Right lobe of liver (tissue), 6 donors: ENCODE data around the gene CST6. TPM values are rescaled to one million over a fixed set of nuclear protein-coding genes. Genes with fewer than 3 reads are reported as not detected.

Experiments used
- ATAC-seq, 4 donors: fragments of 200-7000 bp; cut with Tn5 transposase; one replicate each; pipeline ENCODE4 v1.9.1; 2020; ENCODE audit warnings: mild to moderate bottlenecking in 4 of 4, moderate library complexity in 4 of 4
- DNase-seq, 3 donors: peaks; one replicate each; pipeline ENCODE4 v3.0.0-alpha.2; 2020
- H3K27ac ChIP-seq, 3 donors: fragments of 200-600 bp; one replicate each; pipeline ENCODE4 v1.8.0; 2022
- H3K27me3 ChIP-seq, 2 donors: fragments of 200-600 bp; one replicate each; pipeline ENCODE4 v1.8.0; 2022
- H3K36me3 ChIP-seq, 4 donors: fragments of 200-600 bp; sonication (generic) in 1 of 4; one replicate each; pipeline versions ENCODE4 v1.5.1 to v1.8.0; 2017 to 2022; ENCODE audit warnings: control low read depth in 1 of 4
- H3K4me1 ChIP-seq, 4 donors: fragments of 200-600 bp; sonication (generic) in 1 of 4; one replicate each; pipeline versions ENCODE4 v1.5.1 to v1.8.0; 2017 to 2022; ENCODE audit warnings: control low read depth in 1 of 4
- H3K4me3 ChIP-seq, 3 donors: fragments of 200-600 bp; one replicate each; pipeline ENCODE4 v1.8.0; 2022
- H3K9me3 ChIP-seq, 4 donors: fragments of 200-600 bp; sonication (generic) in 1 of 4; one replicate each; pipeline versions ENCODE4 v1.5.1 to v1.8.0; 2017 to 2022; ENCODE audit warnings: control low read depth in 1 of 4
- CTCF ChIP-seq, 4 donors: fragments of 200-600 bp in 3 of 4; fragments of 450-650 bp in 1 of 4; IDR thresholded peaks; one replicate each; pipeline versions ENCODE4 v1.5.1 to v1.8.0; 2016 to 2022; ENCODE audit warnings: antibody characterized with exemption in 4 of 4, mild to moderate bottlenecking in 2 of 4
- POLR2A ChIP-seq: fragments of 450-650 bp; IDR thresholded peaks from one replicate; pipeline ENCODE4 v1.6.1; 2017; ENCODE audit warnings: antibody characterized with exemption, mild to moderate bottlenecking
- WGBS: methylation state at CpG from one replicate; pipeline ENCODE4 v1.1.6; 2018; ENCODE audit warnings: low coverage, low lambda C conversion rate; ENCODE audit not compliant: insufficient coverage; ENCODE audit errors: missing lambda C conversion rate; 5-methylcytosine and 5-hydroxymethylcytosine counted together
- intact Hi-C, 2 donors: fragments of 100-400 bp; cut with DNase I; formaldehyde crosslinking; loops; one replicate each; pipeline versions ENCODE4 v1.11.2 to v1.14.1; 2022
- total RNA-seq, 6 experiments: library from RNA; depleted of rRNA in 2 of 6; stranded (reverse); fragments of >200 nt in 2 of 6; fragmentation: NEBNext Ultra II Directional in 3 of 6; extraction: Animal tissue kit (Norgen Biotek cat#: 25700) in 3 of 6; gene quantifications; one replicate each; pipeline versions ENCODE4 v1.1.0 to v1.2.4, GENCODE V29; 2016 to 2023
- donor health status: DM: no; HTN: yes; CAD: no.
- donor health status: DM: no; HTN: no; CAD: no.
- donor health status: DM: no; HTN: no; CAD: no.
- donor health status: DM: no; HTN: yes; CAD: no.
- donor health status: DM: no; HTN: yes; CAD: no.

Gene CST6
- total RNA-seq, 6 experiments from 2014 or later, result not detected

- 61% methylated on average over 7 of the region's 7 CpGs for whole genome bisulfite sequencing
- Histone ChIP-seq H3K9me3 (no peaks in the 10 kb centered on the region), H3K4me1 (peaks cover 0 to 24% (median 6%) of the 10 kb centered on the region in 4 donors), H3K4me3 (no peak overlapping the region), H3K27ac (no peak overlapping the region), H3K27me3 (no peaks in the 10 kb centered on the region), H3K36me3 (peaks cover 16 to 55% (median 42%) of the 10 kb centered on the region in 4 donors)
- DNase-seq, result peak in 1 of 3 donors; percentile 48
- intact Hi-C loops, result no loop called here
- TF ChIP-seq CTCF (IDR thresholded peaks at IDR 0.05), result no peak
- no peak for TF ChIP-seq POLR2A
- ATAC-seq, result no peak
Observed at GRCh38 chr11:66055021-66055420, 43.2 kb downstream of the CST6 start.

DNA sequence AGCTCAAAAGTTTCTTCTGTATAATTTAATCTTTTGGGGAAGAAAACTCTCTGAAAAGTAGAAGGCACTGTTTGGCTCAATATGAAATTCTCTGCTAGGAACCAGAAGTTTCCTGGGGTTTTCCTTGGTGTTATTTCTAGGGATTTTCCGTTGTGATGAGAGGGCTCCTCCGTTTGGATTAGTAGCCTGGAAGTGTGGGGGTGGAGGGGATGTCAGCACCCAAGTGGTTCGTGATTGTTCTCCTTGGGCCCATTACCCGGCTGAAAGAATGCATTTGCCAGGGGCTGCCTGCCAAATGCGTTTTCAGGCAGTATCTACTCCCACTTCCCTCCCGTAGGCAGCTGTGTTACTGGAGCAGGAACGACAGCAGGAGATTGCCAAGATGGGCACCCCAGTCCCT is 44.7 kb downstream of the CST6 start:
- Histone ChIP-seq H3K27ac (no peak overlapping the region), H3K4me1 (peaks cover 0 to 15% (median 6%) of the 10 kb centered on the region in 4 donors), H3K27me3 (no peaks in the 10 kb centered on the region), H3K4me3 (no peak overlapping the region), H3K9me3 (no peaks in the 10 kb centered on the region), H3K36me3 (peaks cover 16 to 70% (median 51%) of the 10 kb centered on the region in 4 donors)
- intact Hi-C loops, result no loop called here
- ATAC-seq (no peak), DNase-seq (peak in 1 of 3 donors; percentile 31)
- WGBS, result 40% methylated on average over 1 of the region's 7 CpGs
- TF ChIP-seq POLR2A, result no peak
- TF ChIP-seq CTCF (IDR thresholded peaks at IDR 0.05), result no peak

GRCh38 chr11:66059966-66060680 is 48.3 kb downstream of the CST6 start:
- TF ChIP-seq CTCF (IDR thresholded peaks at IDR 0.05) (no peak), POLR2A (no peak)
- 67% methylated on average over 5 of the region's 8 CpGs for WGBS
- Histone ChIP-seq H3K4me3 (no peak overlapping the region), H3K4me1 (peaks cover 0 to 4% (median 0%) of the 10 kb centered on the region in 4 donors), H3K27me3 (no peaks in the 10 kb centered on the region), H3K9me3 (no peaks in the 10 kb centered on the region), H3K27ac (no peak overlapping the region), H3K36me3 (peaks cover 9 to 94% (median 65%) of the 10 kb centered on the region in 4 donors)
- intact Hi-C loops, result no loop called here
- DNase-seq, result no peak
- peak in 1 of 4 donors; percentile 12 for ATAC-seq

DNA sequence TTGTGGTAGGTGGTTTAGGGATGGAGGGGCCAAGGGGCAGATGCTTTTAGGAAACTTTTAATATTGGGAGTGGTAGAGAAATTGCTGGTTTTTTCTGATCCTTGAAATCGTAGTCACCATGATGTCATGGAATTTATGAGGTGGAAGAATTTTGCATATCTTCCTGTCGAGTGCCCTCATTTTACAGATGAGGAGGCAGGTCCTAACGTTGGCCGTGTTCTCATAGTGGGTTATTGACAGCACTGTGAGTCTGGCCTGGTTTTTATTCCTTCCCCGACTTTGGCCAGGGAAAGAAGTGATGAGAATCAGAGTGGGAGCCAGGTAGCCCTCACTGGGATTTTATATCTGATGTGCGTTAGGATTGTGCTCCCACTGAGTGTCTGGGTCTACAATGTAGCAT is 49.5 kb downstream of the CST6 start:
- Histone ChIP-seq H3K36me3 (peaks cover 7 to 95% (median 61%) of the 10 kb centered on the region in 4 donors), H3K27me3 (no peaks in the 10 kb centered on the region), H3K4me1 (no peaks in the 10 kb centered on the region), H3K27ac (no peak overlapping the region), H3K9me3 (no peaks in the 10 kb centered on the region), H3K4me3 (no peak overlapping the region)
- 78% methylated on average over 6 of the region's 6 CpGs for WGBS
- no peak for ATAC-seq
- no peak for TF ChIP-seq CTCF (IDR thresholded peaks at IDR 0.05)
- no peak for TF ChIP-seq POLR2A
- intact Hi-C loops, result no loop called here
- DNase-seq, result no peak
